WERI-Rb-1 (cell line): Measurements from ENCODE around the gene PTOV1.

Experiments used
- DNase-seq: peaks from one replicate; pipeline ENCODE4 v3.0.0-alpha.2; 2020
- H3K27ac ChIP-seq: fragments of 250-450 bp; sonication (Bioruptor Pico); 2 replicates; pipeline ENCODE4 v1.5.1; 2020; ENCODE audit warnings: mild to moderate bottlenecking, moderate library complexity
- H3K27me3 ChIP-seq: fragments of 250-450 bp; sonication (Bioruptor Pico); 2 replicates; pipeline ENCODE4 v1.5.1; 2021; ENCODE audit warnings: mild to moderate bottlenecking, low read depth, moderate library complexity; ENCODE audit not compliant: insufficient read depth, severe bottlenecking
- H3K36me3 ChIP-seq: fragments of 250-450 bp; sonication (Bioruptor Pico); 2 replicates; pipeline ENCODE4 v1.5.1; 2020; ENCODE audit warnings: mild to moderate bottlenecking, moderate library complexity
- H3K4me3 ChIP-seq: 2 replicates; pipeline ENCODE4 v1.5.1; 2011; ENCODE audit warnings: low read depth, mild to moderate bottlenecking, control low read depth, low read length
- H3K9me3 ChIP-seq: fragments of 250-450 bp; sonication (Bioruptor Pico); 2 replicates; pipeline ENCODE4 v1.5.1; 2021; ENCODE audit warnings: mild to moderate bottlenecking, moderate library complexity; ENCODE audit not compliant: severe bottlenecking
- TF ChIP-seq, protein P1 (sequence below): IDR thresholded peaks from 2 replicates; pipeline ENCODE4 v1.5.1; 2011; ENCODE audit warnings: low read depth, mild to moderate bottlenecking, control low read depth, inconsistent platforms, low read length

Gene PTOV1

DNA sequence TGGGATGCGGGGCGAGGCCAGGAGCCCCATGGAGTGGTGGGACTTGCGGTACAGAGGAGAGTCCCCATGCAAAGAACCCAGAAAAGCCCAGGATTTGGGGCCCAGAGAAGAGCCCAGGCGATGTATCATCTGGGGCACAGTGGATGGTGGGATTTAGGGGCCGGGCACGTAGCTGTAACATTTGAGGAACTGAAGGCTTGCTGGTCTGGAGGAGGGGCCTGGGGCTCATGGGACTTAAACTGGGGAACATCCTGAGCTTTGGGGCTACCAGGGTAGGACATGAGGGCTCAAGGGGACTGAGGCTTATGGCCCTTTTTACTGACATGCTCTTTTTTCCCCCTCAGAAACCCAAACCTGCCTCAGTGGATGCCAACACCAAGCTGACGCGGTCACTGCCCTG lies 19.4 kb upstream of the PTOV1 start:
- H3K36me3 ChIP-seq: peaks cover 80% of the 10 kb centered on the region
- no peaks in the 10 kb centered on the region for H3K27me3 ChIP-seq

DNA sequence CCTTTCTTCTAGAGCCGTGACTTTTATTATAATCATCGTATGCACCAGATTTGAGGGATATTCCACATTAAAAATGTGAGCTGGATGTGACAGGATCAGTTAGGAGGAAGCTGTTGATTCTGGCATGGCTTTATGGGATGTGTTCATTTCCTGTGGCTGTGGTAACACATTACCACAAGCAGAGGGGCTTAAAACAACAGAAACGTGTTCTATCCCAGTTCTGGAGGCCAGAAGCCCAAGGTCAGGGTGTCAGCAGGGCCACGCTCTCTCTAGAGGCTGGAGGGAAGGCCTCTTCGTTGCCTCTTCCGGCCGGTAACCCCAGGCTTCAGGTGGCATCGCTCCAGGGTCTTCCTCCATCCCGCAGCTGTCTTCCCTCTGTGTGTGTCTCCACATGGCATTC lies 18.4 kb upstream of the PTOV1 start:
- Histone ChIP-seq H3K4me3 (no peak overlapping the region), H3K9me3 (no peaks in the 10 kb centered on the region), H3K27me3 (no peaks in the 10 kb centered on the region), H3K27ac (no peak overlapping the region), H3K36me3 (peaks cover 82% of the 10 kb centered on the region)
- DNase-seq: no peak
- TF ChIP-seq, protein P1, sequence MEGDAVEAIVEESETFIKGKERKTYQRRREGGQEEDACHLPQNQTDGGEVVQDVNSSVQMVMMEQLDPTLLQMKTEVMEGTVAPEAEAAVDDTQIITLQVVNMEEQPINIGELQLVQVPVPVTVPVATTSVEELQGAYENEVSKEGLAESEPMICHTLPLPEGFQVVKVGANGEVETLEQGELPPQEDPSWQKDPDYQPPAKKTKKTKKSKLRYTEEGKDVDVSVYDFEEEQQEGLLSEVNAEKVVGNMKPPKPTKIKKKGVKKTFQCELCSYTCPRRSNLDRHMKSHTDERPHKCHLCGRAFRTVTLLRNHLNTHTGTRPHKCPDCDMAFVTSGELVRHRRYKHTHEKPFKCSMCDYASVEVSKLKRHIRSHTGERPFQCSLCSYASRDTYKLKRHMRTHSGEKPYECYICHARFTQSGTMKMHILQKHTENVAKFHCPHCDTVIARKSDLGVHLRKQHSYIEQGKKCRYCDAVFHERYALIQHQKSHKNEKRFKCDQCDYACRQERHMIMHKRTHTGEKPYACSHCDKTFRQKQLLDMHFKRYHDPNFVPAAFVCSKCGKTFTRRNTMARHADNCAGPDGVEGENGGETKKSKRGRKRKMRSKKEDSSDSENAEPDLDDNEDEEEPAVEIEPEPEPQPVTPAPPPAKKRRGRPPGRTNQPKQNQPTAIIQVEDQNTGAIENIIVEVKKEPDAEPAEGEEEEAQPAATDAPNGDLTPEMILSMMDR: no peak

More for the DNA sequence above, 19.4 kb upstream of the PTOV1 start:
- TF ChIP-seq, protein P1: no peak
- no peak for DNase-seq
- Histone ChIP-seq H3K4me3 (no peak overlapping the region), H3K9me3 (no peaks in the 10 kb centered on the region), H3K27ac (no peak overlapping the region)

DNA sequence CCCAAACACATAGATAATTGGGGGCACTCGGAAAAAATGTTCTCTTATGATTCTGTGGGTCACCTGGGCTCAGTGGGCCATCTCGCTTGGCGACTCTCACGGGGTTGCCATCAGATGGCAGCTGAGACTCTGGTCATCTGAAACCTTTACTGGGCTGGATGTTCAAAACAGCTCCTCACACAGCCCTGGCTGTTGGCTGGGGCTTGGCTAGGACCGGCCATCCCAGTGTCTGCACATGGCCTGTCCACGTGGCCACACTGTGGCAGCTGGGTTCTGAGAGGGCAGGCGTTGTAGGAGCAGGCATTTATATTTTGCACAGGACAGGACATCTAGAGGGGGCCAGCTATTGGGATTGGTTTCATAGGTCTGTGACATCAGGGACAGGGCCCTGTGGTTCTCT lies 17.4 kb upstream of the PTOV1 start:
- TF ChIP-seq, protein P1: no peak
- no peak overlapping the region for H3K4me3 ChIP-seq
- peaks cover 87% of the 10 kb centered on the region for H3K36me3 ChIP-seq
- no peak for DNase-seq
- H3K27me3 ChIP-seq: no peaks in the 10 kb centered on the region
- H3K9me3 ChIP-seq: no peaks in the 10 kb centered on the region
- no peak overlapping the region for H3K27ac ChIP-seq

- TF ChIP-seq, protein P1: no peak
- no peaks in the 10 kb centered on the region for H3K9me3 ChIP-seq
- no peak overlapping the region for H3K4me3 ChIP-seq
- H3K36me3 ChIP-seq: peaks cover 98% of the 10 kb centered on the region
- no peak overlapping the region for H3K27ac ChIP-seq
- no peak for DNase-seq
- no peaks in the 10 kb centered on the region for H3K27me3 ChIP-seq
These were observed 15.4 kb upstream of the PTOV1 start for GRCh38 chr19:49835562-49835961.

DNA sequence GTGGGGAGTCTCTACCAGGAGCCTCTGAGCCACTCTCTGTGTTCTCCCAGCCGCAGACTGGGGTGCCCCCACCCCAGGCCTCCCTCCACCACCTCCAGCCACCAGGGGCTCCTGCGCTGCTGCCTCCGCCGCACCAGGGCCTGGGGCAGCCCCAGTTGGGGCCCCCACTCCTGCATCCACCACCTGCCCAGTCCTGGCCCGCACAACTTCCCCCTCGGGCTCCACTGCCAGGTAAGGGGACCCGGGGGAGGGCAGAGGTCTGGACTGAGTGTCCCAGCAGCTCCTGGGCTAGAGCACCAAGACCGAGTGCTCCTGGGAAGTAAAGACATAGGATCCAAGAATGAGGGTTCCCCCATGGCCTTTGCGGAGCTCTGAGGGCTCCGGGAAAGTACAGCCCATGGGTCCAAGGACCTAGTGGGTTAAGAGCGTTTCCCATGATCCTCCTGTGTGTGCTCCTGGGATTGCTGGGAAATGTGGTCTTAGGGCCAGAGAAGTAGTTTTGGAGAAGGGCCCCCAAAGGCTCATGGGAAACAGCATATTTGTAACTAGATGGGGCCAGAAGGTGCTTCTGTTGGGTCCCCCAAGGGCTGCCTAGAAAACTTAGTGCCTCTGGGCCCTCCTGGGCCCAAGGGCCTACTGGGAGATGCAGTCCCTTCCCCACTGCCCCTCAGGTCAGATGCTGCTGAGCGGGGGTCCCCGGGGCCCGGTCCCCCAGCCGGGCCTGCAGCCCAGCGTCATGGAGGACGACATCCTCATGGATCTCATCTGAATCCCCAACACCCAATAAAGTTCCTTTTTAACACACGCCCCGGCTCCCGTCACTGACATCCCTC lies 14.6 kb upstream of the PTOV1 start:
- no peak overlapping the region for H3K27ac ChIP-seq
- H3K9me3 ChIP-seq: no peaks in the 10 kb centered on the region
- DNase-seq: no peak
- TF ChIP-seq, protein P1: no peak
- no peaks in the 10 kb centered on the region for H3K27me3 ChIP-seq
- peaks cover 95% of the 10 kb centered on the region for H3K36me3 ChIP-seq
- H3K4me3 ChIP-seq: no peak overlapping the region

GRCh38 chr19:49837009-49837310 lies 14.0 kb upstream of the PTOV1 start:
- Histone ChIP-seq H3K4me3 (no peak overlapping the region), H3K27ac (no peak overlapping the region), H3K9me3 (no peaks in the 10 kb centered on the region), H3K27me3 (no peaks in the 10 kb centered on the region), H3K36me3 (peaks cover 90% of the 10 kb centered on the region)
- TF ChIP-seq, protein P1: no peak
- no peak for DNase-seq
